ENCODE data around the gene RGS1.

The RGS1 gene

DNA sequence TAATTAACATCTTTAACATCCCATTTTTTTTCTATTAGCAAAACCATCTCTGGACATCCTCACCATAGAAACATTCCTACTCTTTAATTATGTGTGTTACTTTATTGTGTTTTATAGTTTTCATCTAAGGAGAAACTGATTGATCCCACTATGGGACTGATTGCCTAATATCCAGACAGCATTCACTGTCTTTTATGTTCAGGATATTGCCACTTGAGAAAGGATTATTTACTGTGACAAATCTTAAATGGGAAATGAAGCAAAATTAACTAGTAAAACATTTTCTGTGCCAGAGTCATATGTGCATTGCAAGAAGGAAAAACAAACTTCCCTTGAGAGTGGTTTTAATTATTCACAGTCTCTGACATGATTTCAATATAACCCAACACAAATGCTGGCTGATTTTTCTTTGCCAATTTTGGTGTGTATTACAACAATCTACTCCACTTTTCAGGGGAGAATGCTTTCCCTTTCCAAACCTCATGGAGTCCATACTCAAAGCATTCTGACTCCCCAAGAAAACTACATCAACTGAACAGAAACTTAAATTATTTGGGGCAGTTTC is 44.6 kb downstream of the RGS1 start:
- DNase-seq (ENCODE audit: low read depth) = no peak

DNA sequence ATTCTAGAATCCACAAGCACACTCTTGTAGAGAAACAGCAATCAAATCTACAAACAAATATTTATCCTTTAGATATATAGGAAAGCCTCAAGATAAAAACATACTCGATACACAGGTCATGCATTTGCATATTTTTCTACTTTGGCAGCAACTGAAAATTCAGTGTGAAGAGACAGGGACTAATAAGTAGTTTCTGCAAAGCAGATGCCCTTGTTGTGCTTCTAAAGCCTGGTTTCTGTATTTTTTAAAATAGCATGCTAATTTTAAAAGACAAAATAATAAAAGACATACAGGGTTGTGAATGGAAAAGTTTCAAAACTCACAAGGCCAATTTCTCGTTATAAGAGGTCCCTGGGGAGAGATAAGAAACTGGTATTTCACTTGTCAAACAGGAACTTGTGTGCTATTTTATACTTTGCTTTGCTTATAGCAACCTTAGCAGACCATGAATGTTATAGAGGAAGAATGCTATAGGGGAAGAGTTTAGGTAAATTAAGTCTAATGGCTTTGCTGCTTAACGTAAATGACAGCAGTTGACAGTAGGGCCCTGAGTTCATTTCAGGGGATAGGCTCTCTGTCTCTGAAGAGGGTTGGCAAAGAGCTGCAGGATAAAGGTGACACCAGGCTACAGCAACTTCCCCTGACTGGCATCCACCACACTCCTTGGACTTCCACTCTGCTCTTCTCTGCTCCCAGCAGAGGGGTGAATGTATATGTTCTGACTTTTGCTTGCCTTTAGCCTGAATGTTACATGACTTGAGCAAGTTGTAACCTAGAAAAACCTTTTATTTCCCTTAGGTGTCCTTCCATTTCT is 51.0 kb downstream of the RGS1 start:
- no peak for DNase-seq (ENCODE audit: low read depth)

DNA sequence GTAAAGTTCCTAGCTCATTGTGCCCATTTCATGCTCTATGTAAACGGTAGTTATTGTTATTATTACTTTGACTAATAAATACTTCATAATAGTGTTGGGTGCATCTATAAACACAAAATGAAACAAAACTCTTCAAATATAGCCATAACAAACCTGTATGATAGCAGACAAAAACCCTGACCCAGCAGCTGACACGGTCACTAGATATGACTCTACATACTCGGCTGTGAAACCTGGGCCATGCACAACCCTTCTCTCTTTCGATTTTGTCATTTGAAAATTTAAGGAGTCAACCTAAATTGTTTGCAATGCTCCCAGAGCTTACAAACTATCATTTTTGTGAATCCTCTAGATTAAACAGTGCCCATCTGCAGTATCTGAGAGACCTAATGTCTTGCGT is 52.3 kb downstream of the RGS1 start:
- DNase-seq (ENCODE audit: low read depth) = no peak

DNA sequence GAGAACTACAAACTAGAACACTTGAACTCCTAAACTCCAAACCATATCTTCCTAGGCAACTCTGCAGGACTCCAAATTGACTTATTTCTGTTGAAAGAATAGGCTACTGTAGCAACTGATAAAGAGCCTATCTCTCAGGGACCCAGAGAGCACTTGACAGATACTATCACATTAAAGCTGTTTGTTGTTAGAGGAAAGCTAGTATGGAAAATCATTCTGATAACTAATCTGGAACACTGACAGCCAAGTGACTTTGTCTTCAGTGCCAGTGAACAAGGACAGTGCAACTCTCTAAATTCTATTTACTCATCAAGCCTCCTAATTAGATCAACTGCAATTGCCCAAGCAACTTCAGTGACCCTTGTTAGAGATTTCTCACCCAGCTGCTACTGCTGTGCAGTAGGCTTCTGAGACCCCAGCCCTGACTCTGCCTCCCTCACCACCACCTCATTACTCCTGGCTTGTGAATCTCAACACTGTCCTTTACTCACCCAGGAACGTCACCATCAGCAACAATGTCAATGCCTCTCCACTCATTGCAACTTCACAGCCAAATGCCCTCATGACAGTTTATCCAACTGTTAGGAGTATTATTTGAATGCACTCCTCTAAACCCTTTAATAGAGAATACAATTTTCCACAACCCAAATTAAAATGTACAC is 53.0 kb downstream of the RGS1 start:
- no peak for DNase-seq (ENCODE audit: low read depth)

DNA sequence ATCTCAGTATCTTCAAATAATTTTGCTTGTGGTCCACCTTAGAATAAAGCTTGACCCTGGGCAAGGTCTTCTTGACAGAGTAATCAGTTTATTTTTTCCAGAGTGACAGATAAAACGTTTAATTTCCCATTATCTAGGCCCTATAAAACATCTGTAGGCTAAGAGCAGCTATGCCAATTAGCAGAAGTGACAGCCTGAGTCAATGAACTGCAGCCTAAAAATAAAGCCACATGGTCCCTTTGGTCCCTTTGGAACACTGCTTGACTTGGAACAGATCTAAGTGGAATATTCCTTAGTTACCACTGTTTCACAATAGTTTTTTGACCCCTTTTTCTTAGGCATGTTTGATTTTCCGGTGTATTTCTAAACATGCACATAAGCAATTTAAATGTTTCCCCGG is 54.0 kb downstream of the RGS1 start:
- DNase-seq (ENCODE audit: low read depth) = no peak
